SK-N-SH (cell line): Measurements from ENCODE around the gene EIF3B. TPM values are rescaled to one million over a fixed set of nuclear protein-coding genes. Genes with fewer than 3 reads are reported as not detected.
"Not testable (repeated sequence)": the region's sequence is repeated elsewhere in the genome, so short reads cannot be mapped to it uniquely, and the experiment has no call there.

Experiments
- CTCF ChIA-PET: fragments of 300-600, 350-600 bp; formaldehyde crosslinking; extraction: SDS; loops from one replicate; lab custom pipeline; 2021; lab: Yijun Ruan, JAX
- POLR2A ChIA-PET: fragments of 350-600 bp; sonication (Branson Sonifier 250); formaldehyde crosslinking; extraction: SDS; loops from one replicate; lab custom pipeline; 2020; ENCODE audit warnings: antibody characterized with exemption, inconsistent platforms; lab: Yijun Ruan, JAX
- DNase-seq: peaks from one replicate; pipeline ENCODE4 v3.0.0; 2012
- H2AFZ ChIP-seq: fragments of 200-600 bp; sonication (generic); 2 replicates; pipeline ENCODE4 v1.8.1; 2016; ENCODE audit warnings: antibody characterized with exemption, mild to moderate bottlenecking, low read depth
- H3F3A ChIP-seq: fragments of 200-600 bp; sonication (generic); replicated peaks from 2 replicates; pipeline ENCODE3; 2016; ENCODE audit warnings: antibody characterized with exemption, mild to moderate bottlenecking; ENCODE audit not compliant: insufficient read depth
- H3K27ac ChIP-seq, 2 experiments: fragments of 200-500 bp in 1 of 2; fragments of 200-600 bp in 1 of 2; sonication (Bioruptor generic) in 1 of 2; sonication (generic), shearing (Covaris generic) in 1 of 2; 2 replicates each; pipeline versions ENCODE4 v1.5.1 to v1.6.1; 2014 to 2016; ENCODE audit warnings: low read depth in 2 of 2, inconsistent platforms in 1 of 2, low read length in 1 of 2, mild to moderate bottlenecking in 1 of 2, mixed read lengths in 1 of 2
- H3K27me3 ChIP-seq: fragments of 200-600 bp; sonication (generic), shearing (Covaris generic); 2 replicates; pipeline ENCODE4 v1.6.1; 2016; ENCODE audit warnings: mixed run types; ENCODE audit not compliant: insufficient read depth
- H3K36me3 ChIP-seq, 2 experiments: fragments of 200-500 bp in 1 of 2; fragments of 200-600 bp in 1 of 2; sonication (Bioruptor generic) in 1 of 2; sonication (generic) in 1 of 2; replicated peaks in 1 of 2; 2 replicates each; pipeline versions ENCODE3 to v1.5.1; 2014 to 2016; ENCODE audit warnings: low read length in 1 of 2, mild to moderate bottlenecking in 1 of 2; ENCODE audit not compliant: insufficient read depth in 2 of 2, control insufficient read depth in 1 of 2
- H3K4me1 ChIP-seq, 2 experiments: fragments of 200-500 bp in 1 of 2; fragments of 200-600 bp in 1 of 2; sonication (Bioruptor generic) in 1 of 2; sonication (generic), shearing (Covaris generic) in 1 of 2; 2 replicates each; pipeline versions ENCODE4 v1.5.1 to v1.6.1; 2014 to 2016; ENCODE audit warnings: low read depth in 1 of 2, low read length in 1 of 2, mixed run types in 1 of 2; ENCODE audit not compliant: insufficient read depth in 2 of 2, control insufficient read depth in 1 of 2
- H3K4me2 ChIP-seq: fragments of 200-600 bp; sonication (generic), shearing (Covaris generic); 2 replicates; pipeline ENCODE4 v1.6.1; 2017; ENCODE audit warnings: mixed run types
- H3K4me3 ChIP-seq, 2 experiments: fragments of 200-500 bp in 1 of 2; fragments of 200-600 bp in 1 of 2; sonication (Bioruptor generic) in 1 of 2; sonication (generic), shearing (Covaris generic) in 1 of 2; 2 replicates each; pipeline versions ENCODE4 v1.5.1 to v1.8.1; 2014 to 2016; ENCODE audit warnings: low read depth in 2 of 2, inconsistent platforms in 1 of 2, low read length in 1 of 2, mild to moderate bottlenecking in 1 of 2, mixed read lengths in 1 of 2, moderate library complexity in 1 of 2
- H3K79me2 ChIP-seq: fragments of 200-600 bp; sonication (generic); 2 replicates; pipeline ENCODE4 v1.8.1; 2017; ENCODE audit warnings: mild to moderate bottlenecking; ENCODE audit not compliant: insufficient read depth
- H3K9ac ChIP-seq: fragments of 200-600 bp; sonication (generic); 2 replicates; pipeline ENCODE4 v1.6.1; 2017; ENCODE audit warnings: mixed run types
- H3K9me2 ChIP-seq: fragments of 200-600 bp; sonication (generic); 2 replicates; pipeline ENCODE4 v1.6.1; 2017; ENCODE audit warnings: mixed run types
- H3K9me3 ChIP-seq: fragments of 200-600 bp; sonication (generic); 2 replicates; pipeline ENCODE4 v1.6.1; 2017; ENCODE audit warnings: mixed run types, mild to moderate bottlenecking, moderate library complexity
- H4K20me1 ChIP-seq: fragments of 200-600 bp; sonication (generic); 2 replicates; pipeline ENCODE4 v1.6.1; 2017; ENCODE audit warnings: mild to moderate bottlenecking, mixed run types; ENCODE audit not compliant: insufficient read depth
- CHD2 ChIP-seq: fragments of 150-350 bp; IDR thresholded peaks from 2 replicates; pipeline ENCODE4 v1.6.1; 2018; ENCODE audit warnings: low read length; ENCODE audit not compliant: partially characterized antibody
- ELF1 ChIP-seq: IDR thresholded peaks from 2 replicates; pipeline ENCODE4 v1.4.0; 2012
- EP300 ChIP-seq, 2 experiments: IDR thresholded peaks; 2 replicates each; pipeline versions ENCODE4 v1.4.0 to v1.6.1; 2012; ENCODE audit warnings: borderline replicate concordance in 1 of 2, low read depth in 1 of 2, low read length in 1 of 2
- EZH2phosphoT487 ChIP-seq: fragments of 200-600 bp; sonication (generic); IDR thresholded peaks from 2 replicates; pipeline ENCODE4 v1.6.1; 2017; ENCODE audit warnings: low read depth, mixed run types, mild to moderate bottlenecking, antibody characterized with exemption, moderate library complexity, borderline replicate concordance
- FOSL2 ChIP-seq: IDR thresholded peaks from 2 replicates; pipeline ENCODE4 v1.4.0; 2012; ENCODE audit warnings: low read depth, mild to moderate bottlenecking, moderate library complexity, borderline replicate concordance
- GABPA ChIP-seq: IDR thresholded peaks from 2 replicates; pipeline ENCODE4 v1.4.0; 2012; ENCODE audit warnings: low read depth, mild to moderate bottlenecking
- GATA2 ChIP-seq: sonication (generic); formaldehyde crosslinking; IDR thresholded peaks from 2 replicates; pipeline ENCODE4 v1.5.0; 2020; ENCODE audit warnings: mild to moderate bottlenecking, missing genetic modification reagents
- JUND ChIP-seq: IDR thresholded peaks from 2 replicates; pipeline ENCODE4 v1.4.0; 2012
- MEF2A ChIP-seq: IDR thresholded peaks from 2 replicates; pipeline ENCODE4 v1.4.0; 2012; ENCODE audit warnings: low read depth, borderline replicate concordance
- MXI1 ChIP-seq: IDR thresholded peaks from 2 replicates; pipeline ENCODE4 v1.6.1; 2012; ENCODE audit warnings: mild to moderate bottlenecking, low read depth, low read length, improper control_type of control experiment
- NFIC ChIP-seq: IDR thresholded peaks from 2 replicates; pipeline ENCODE4 v1.4.0; 2012; ENCODE audit warnings: borderline replicate concordance
- POLR2AphosphoS5 ChIP-seq: IDR thresholded peaks from 2 replicates; pipeline ENCODE4 v1.6.1; 2012; ENCODE audit warnings: low read depth, low read length
- RAD21 ChIP-seq: IDR thresholded peaks from 2 replicates; pipeline ENCODE4 v1.6.1; 2012; ENCODE audit warnings: mild to moderate bottlenecking, low read length
- SIN3A ChIP-seq: IDR thresholded peaks from 2 replicates; pipeline ENCODE4 v1.6.1; 2012; ENCODE audit warnings: low read depth, mild to moderate bottlenecking, low read length, moderate library complexity, borderline replicate concordance
- SMC3 ChIP-seq: IDR thresholded peaks from 2 replicates; pipeline ENCODE4 v1.6.1; 2012; ENCODE audit warnings: low read depth, low read length, improper control_type of control experiment
- TCF12 ChIP-seq: IDR thresholded peaks from 2 replicates; pipeline ENCODE4 v1.4.0; 2012
- TEAD4 ChIP-seq: IDR thresholded peaks from 2 replicates; pipeline ENCODE4 v1.4.0; 2012; ENCODE audit warnings: mild to moderate bottlenecking, borderline replicate concordance; ENCODE audit not compliant: insufficient read depth
- YY1 ChIP-seq: IDR thresholded peaks from 2 replicates; pipeline ENCODE4 v1.4.0; 2012; ENCODE audit warnings: low read depth, mild to moderate bottlenecking
- WGBS: methylation state at CpG from one replicate; pipeline ENCODE4 v1.1.6; 2017; ENCODE audit warnings: low lambda C conversion rate; 5-methylcytosine and 5-hydroxymethylcytosine counted together
- polyA plus RNA-seq, 3 experiments: library from polyadenylated mRNA; depleted of rRNA; stranded (reverse); fragments of >200 nt; gene quantifications; 2 replicates each; pipeline ENCODE4 v1.2.3, GENCODE V29; 2012
- TF ChIP-seq, protein P1 (sequence below): IDR thresholded peaks from 2 replicates; pipeline ENCODE4 v1.4.0; 2012; ENCODE audit warnings: low read depth
- TF ChIP-seq, protein P2 (sequence below): IDR thresholded peaks from 2 replicates; pipeline ENCODE4 v1.4.0; 2012; ENCODE audit warnings: low read depth, borderline replicate concordance
- TF ChIP-seq, protein P3 (sequence below): fragments of 150-350 bp; IDR thresholded peaks from 2 replicates; pipeline ENCODE4 v1.6.1; 2017; ENCODE audit warnings: antibody characterized with exemption, low read length, low read depth, borderline replicate concordance

Gene EIF3B
- polyA plus RNA-seq, 1 of the 3 experiments (the other 2 are of a cell fraction) = 151 TPM

DNA sequence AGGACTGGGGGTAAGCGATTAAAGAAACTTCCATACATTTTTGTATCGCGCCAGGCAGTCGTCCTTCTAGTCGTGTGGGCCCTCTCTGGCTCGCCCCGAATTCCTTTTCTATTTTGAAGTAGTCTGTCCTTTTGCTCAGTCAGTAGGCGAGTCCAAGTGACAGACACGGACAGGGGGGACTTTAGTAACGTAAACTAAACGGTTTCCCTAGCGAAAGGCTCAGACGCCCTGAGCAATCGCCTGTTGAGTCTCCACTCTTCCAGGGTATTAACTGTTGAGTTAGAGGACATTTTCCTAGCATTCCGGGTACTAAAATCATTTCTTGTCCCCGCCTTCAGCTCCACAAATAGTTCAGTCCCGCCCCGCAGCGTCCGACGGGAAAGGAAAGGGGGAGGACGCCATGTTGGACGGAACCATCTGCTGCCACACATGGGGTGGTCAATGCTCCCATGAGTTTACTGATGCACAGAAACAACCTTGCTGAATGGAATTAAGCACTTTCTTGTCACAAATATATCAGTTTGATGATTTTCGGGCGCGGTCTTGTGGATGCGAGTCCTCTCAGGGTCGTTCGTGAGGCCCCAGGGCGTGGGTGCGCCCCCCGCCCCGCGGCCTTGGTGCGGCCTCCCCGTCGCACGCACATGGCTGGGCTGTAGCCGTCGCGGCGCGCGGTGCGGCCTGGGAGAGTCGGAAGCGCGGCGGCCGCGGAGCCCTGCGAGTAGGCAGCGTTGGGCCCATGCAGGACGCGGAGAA, at the start of gene EIF3B (continued):
- TF ChIP-seq MXI1 (peak; percentile 98), JUND (peak; percentile 69), GABPA (peak; percentile 57), ELF1 (0 out of 2 replicates have a peak, but pooled peaks have one; percentile 67), CHD2 (peak; percentile 57), TCF12 (peak; percentile 25; the same call in 1 of the 2 replicates), SMC3 (no peak), SIN3A (peak; percentile 88), TEAD4 (no peak)

DNA sequence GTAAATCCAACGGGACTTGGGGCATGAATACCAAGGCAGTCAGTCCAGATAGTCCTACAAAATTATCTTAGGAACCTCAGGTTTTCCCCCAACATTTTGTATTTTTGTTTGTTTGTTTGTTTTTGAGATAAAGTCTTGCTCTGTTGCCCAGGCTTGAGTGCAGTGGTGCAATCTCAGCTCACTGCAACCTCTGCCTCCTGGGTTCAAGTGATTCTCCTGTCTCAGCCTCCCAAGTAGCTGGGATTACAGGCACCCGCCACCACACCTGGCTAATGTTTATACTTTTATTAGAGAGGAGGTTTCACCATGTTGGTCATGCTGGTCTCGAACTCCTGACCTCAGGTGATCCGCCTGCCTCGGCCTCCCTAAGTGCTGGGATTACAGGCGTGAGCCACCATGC, 49.4 kb upstream of the EIF3B start:
- not testable (repeated sequence) for H3K4me2 ChIP-seq, H3K9ac ChIP-seq, H3K4me3 ChIP-seq, H3K9me3 ChIP-seq, H2AFZ ChIP-seq, H4K20me1 ChIP-seq, H3K36me3 ChIP-seq, DNase-seq, H3K4me1 ChIP-seq, H3K27me3 ChIP-seq, H3F3A ChIP-seq, H3K9me2 ChIP-seq, H3K27ac ChIP-seq
- H3K79me2 ChIP-seq = peaks cover 52% of the 10 kb centered on the region
- CTCF ChIA-PET = interaction anchor here (1.1 to 1.3 kb wide), 2 partner anchors 14 to 96 kb away, joined by 4 to 5 read pairs; no protein-coding TSS in a partner anchor
- POLR2A ChIA-PET = interaction anchor here (0.8 to 1.0 kb wide), 2 partner anchors 48 to 64 kb away, joined by 3 read pairs; no protein-coding TSS in a partner anchor
- WGBS = 84% methylated on average over 6 of the region's 6 CpGs

DNA sequence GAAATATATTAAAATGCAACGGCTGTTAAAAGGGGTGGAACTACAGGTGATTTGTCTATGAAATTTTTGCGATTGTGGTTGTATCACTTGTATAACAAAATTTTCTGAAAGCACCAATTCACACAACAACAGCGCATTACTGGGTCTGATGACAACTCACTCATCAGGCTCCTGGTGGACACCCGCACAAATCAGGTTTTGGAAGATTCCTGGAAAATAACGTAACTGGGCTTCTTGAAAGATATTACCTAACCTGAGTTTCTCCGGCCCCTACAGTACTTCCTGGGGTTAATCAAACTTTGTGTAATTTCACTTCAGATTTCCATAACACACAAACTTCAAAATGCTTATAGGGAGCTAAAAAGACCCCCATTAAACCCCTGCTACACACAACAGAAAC, 47.9 kb upstream of the EIF3B start:
- Histone ChIP-seq H3K79me2 (peaks cover 61% of the 10 kb centered on the region), H3K4me1 (peaks cover 0 to 7% of the 10 kb centered on the region in 2 experiments; a peak in 1 of 4 replicates), H3K9me3 (no peaks in the 10 kb centered on the region), H3F3A (peaks cover 7% of the 10 kb centered on the region), H4K20me1 (peaks cover under 1% of the 10 kb centered on the region; the same call in 1 of the 2 replicates), H3K36me3 (no peaks in the 10 kb centered on the region), H3K27ac (no peak overlapping the region), H3K9ac (no peak overlapping the region), H3K4me2 (no peak overlapping the region), H3K4me3 (no peak overlapping the region), H3K9me2 (no peaks in the 10 kb centered on the region), H2AFZ (no peak overlapping the region), H3K27me3 (no peaks in the 10 kb centered on the region)
- WGBS = 91% methylated on average over 6 of the region's 6 CpGs
- DNase-seq = no peak
- ChIA-PET POLR2A (no interaction called here), CTCF (interaction anchor here (0.6 kb wide), 1 partner anchor 894 kb away, joined by 3 read pairs; no protein-coding TSS in a partner anchor)
- no peak for TF ChIP-seq MEF2A
- TF ChIP-seq TCF12 = no peak
- TF ChIP-seq GABPA = no peak
- no peak for TF ChIP-seq CHD2
- no peak for TF ChIP-seq EP300 (IDR thresholded peaks at IDR 0.05; ENCODE audit: borderline replicate concordance in 1 of 2, low read depth in 1 of 2, low read length in 1 of 2)
- no peak for TF ChIP-seq YY1
- TF ChIP-seq NFIC = no peak
- TF ChIP-seq RAD21 = no peak
- TF ChIP-seq, protein P1, sequence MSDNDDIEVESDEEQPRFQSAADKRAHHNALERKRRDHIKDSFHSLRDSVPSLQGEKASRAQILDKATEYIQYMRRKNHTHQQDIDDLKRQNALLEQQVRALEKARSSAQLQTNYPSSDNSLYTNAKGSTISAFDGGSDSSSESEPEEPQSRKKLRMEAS = no peak
- no peak for TF ChIP-seq FOSL2
- no peak for TF ChIP-seq SMC3
- TF ChIP-seq, protein P2, sequence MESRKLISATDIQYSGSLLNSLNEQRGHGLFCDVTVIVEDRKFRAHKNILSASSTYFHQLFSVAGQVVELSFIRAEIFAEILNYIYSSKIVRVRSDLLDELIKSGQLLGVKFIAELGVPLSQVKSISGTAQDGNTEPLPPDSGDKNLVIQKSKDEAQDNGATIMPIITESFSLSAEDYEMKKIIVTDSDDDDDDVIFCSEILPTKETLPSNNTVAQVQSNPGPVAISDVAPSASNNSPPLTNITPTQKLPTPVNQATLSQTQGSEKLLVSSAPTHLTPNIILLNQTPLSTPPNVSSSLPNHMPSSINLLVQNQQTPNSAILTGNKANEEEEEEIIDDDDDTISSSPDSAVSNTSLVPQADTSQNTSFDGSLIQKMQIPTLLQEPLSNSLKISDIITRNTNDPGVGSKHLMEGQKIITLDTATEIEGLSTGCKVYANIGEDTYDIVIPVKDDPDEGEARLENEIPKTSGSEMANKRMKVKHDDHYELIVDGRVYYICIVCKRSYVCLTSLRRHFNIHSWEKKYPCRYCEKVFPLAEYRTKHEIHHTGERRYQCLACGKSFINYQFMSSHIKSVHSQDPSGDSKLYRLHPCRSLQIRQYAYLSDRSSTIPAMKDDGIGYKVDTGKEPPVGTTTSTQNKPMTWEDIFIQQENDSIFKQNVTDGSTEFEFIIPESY = no peak
- no peak for TF ChIP-seq EZH2phosphoT487
- no peak for TF ChIP-seq GATA2 (CRISPR knock-in tag)
- no peak for TF ChIP-seq POLR2AphosphoS5
- TF ChIP-seq, protein P3, sequence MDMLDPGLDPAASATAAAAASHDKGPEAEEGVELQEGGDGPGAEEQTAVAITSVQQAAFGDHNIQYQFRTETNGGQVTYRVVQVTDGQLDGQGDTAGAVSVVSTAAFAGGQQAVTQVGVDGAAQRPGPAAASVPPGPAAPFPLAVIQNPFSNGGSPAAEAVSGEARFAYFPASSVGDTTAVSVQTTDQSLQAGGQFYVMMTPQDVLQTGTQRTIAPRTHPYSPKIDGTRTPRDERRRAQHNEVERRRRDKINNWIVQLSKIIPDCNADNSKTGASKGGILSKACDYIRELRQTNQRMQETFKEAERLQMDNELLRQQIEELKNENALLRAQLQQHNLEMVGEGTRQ = no peak
